ENCODE data around the gene OSBPL5.

GRCh38 chr11:3083321-3083720 is 81.8 kb downstream of the OSBPL5 start:
- TF ChIP-seq, protein P1, sequence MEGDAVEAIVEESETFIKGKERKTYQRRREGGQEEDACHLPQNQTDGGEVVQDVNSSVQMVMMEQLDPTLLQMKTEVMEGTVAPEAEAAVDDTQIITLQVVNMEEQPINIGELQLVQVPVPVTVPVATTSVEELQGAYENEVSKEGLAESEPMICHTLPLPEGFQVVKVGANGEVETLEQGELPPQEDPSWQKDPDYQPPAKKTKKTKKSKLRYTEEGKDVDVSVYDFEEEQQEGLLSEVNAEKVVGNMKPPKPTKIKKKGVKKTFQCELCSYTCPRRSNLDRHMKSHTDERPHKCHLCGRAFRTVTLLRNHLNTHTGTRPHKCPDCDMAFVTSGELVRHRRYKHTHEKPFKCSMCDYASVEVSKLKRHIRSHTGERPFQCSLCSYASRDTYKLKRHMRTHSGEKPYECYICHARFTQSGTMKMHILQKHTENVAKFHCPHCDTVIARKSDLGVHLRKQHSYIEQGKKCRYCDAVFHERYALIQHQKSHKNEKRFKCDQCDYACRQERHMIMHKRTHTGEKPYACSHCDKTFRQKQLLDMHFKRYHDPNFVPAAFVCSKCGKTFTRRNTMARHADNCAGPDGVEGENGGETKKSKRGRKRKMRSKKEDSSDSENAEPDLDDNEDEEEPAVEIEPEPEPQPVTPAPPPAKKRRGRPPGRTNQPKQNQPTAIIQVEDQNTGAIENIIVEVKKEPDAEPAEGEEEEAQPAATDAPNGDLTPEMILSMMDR (IDR thresholded peaks at IDR 0.05) = no peak
- no peak for TF ChIP-seq POLR2AphosphoS5 (IDR thresholded peaks at IDR 0.05)
